IMR-90 (cell line): ENCODE measurements around the gene TFB1M. TPM values are rescaled to one million over a fixed set of nuclear protein-coding genes. Genes with fewer than 3 reads are reported as not detected.

Experiments used
- ATAC-seq: fragments of 200-7000 bp; cut with Tn5 transposase; 2 replicates; pipeline ENCODE4 v1.9.1; 2020; ENCODE audit warnings: low read depth, mild to moderate bottlenecking, moderate library complexity
- BruUV-seq: library from RNA; stranded (reverse); fragments of 400-500 nt; replicated peaks from 2 replicates; lab custom pipeline; 2021; lab: Mats Ljungman, UMichigan
- CTCF ChIA-PET: fragments of 300-600 bp; formaldehyde crosslinking; extraction: SDS; loops from one replicate; lab custom pipeline; 2021; ENCODE audit warnings: antibody characterized with exemption; lab: Yijun Ruan, JAX
- POLR2A ChIA-PET: fragments of 300-600 bp; sonication (Branson Sonifier 250); formaldehyde crosslinking; loops from one replicate; lab custom pipeline; 2022; ENCODE audit warnings: antibody characterized with exemption; ENCODE audit not compliant: unreplicated experiment; lab: Charles Lee
- DNase-seq: peaks from one replicate; pipeline ENCODE4 v3.0.0; 2013
- H2AFZ ChIP-seq: replicated peaks from 2 replicates; pipeline ENCODE3; 2013; ENCODE audit warnings: low read length, mild to moderate bottlenecking; ENCODE audit not compliant: poor library complexity
- H2AK5ac ChIP-seq: 2 replicates; pipeline ENCODE4 v1.6.1; 2013; ENCODE audit warnings: low read depth, low read length, inconsistent platforms
- H2AK9ac ChIP-seq: replicated peaks from 2 replicates; pipeline ENCODE3; 2013; ENCODE audit warnings: mild to moderate bottlenecking, low read depth, low read length, moderate library complexity; ENCODE audit not compliant: poor library complexity
- H2BK120ac ChIP-seq: 2 replicates; pipeline ENCODE4 v1.6.1; 2013; ENCODE audit warnings: low read depth, low read length, inconsistent platforms
- H2BK15ac ChIP-seq: 3 replicates; pipeline ENCODE4 v1.6.1; 2013; ENCODE audit warnings: low read depth, low read length, inconsistent platforms
- H2BK20ac ChIP-seq: 2 replicates; pipeline ENCODE4 v1.6.1; 2013; ENCODE audit warnings: low read depth, mild to moderate bottlenecking, inconsistent platforms, low read length, moderate library complexity
- H2BK5ac ChIP-seq: 2 replicates; pipeline ENCODE4 v1.6.1; 2013; ENCODE audit warnings: mild to moderate bottlenecking, low read depth, low read length, inconsistent platforms; ENCODE audit not compliant: poor library complexity, severe bottlenecking
- H3K14ac ChIP-seq: replicated peaks from 2 replicates; pipeline ENCODE4 v1.6.1; 2013; ENCODE audit warnings: low read depth, low read length, inconsistent platforms
- H3K18ac ChIP-seq: 2 replicates; pipeline ENCODE4 v1.6.1; 2013; ENCODE audit warnings: low read depth, low read length, control low read depth
- H3K23ac ChIP-seq: 2 replicates; pipeline ENCODE4 v1.6.1; 2013; ENCODE audit warnings: low read depth, low read length, inconsistent platforms
- H3K27ac ChIP-seq: 2 replicates; pipeline ENCODE4 v1.5.1; 2013; ENCODE audit warnings: mild to moderate bottlenecking, control low read depth, low read length; ENCODE audit not compliant: insufficient read depth
- H3K27me3 ChIP-seq: 2 replicates; pipeline ENCODE4 v1.6.1; 2013; ENCODE audit warnings: low read length; ENCODE audit not compliant: control insufficient read depth, insufficient read depth
- H3K36me3 ChIP-seq: 2 replicates; pipeline ENCODE4 v1.6.1; 2013; ENCODE audit warnings: low read length, mixed read lengths; ENCODE audit not compliant: control insufficient read depth, insufficient read depth
- H3K4ac ChIP-seq: 2 replicates; pipeline ENCODE4 v1.6.1; 2013; ENCODE audit warnings: low read depth, low read length, inconsistent platforms
- H3K4me1 ChIP-seq: 2 replicates; pipeline ENCODE4 v1.6.1; 2013; ENCODE audit warnings: low read length, mixed read lengths; ENCODE audit not compliant: control insufficient read depth, insufficient read depth
- H3K4me2 ChIP-seq: 2 replicates; pipeline ENCODE4 v1.6.1; 2013; ENCODE audit warnings: low read depth, mild to moderate bottlenecking, control low read depth, low read length, moderate library complexity
- H3K4me3 ChIP-seq: 2 replicates; pipeline ENCODE4 v1.5.1; 2013; ENCODE audit warnings: low read depth, mild to moderate bottlenecking, control low read depth, low read length, moderate library complexity; ENCODE audit not compliant: insufficient read depth
- H3K56ac ChIP-seq: 2 replicates; pipeline ENCODE4 v1.6.1; 2013; ENCODE audit warnings: low read length, inconsistent platforms; ENCODE audit not compliant: insufficient read depth; ENCODE audit errors: extremely low read depth
- H3K79me1 ChIP-seq, 2 experiments: 2 replicates each; pipeline ENCODE4 v1.6.1; 2013; ENCODE audit warnings: low read length in 2 of 2, inconsistent platforms in 1 of 2, low read depth in 1 of 2
- H3K9ac ChIP-seq: 2 replicates; pipeline ENCODE4 v1.6.1; 2013; ENCODE audit warnings: low read depth, low read length, control low read depth
- H3K9me1 ChIP-seq: 2 replicates; pipeline ENCODE4 v1.6.1; 2013; ENCODE audit warnings: low read length, inconsistent platforms; ENCODE audit not compliant: insufficient read depth
- H3K9me3 ChIP-seq: 2 replicates; pipeline ENCODE4 v1.6.1; 2013; ENCODE audit warnings: low read length; ENCODE audit not compliant: control insufficient read depth, insufficient read depth
- H4K20me1 ChIP-seq: 2 replicates; pipeline ENCODE4 v1.6.1; 2013; ENCODE audit warnings: low read length, inconsistent platforms; ENCODE audit not compliant: insufficient read depth
- H4K5ac ChIP-seq: 2 replicates; pipeline ENCODE4 v1.6.1; 2013; ENCODE audit warnings: mild to moderate bottlenecking, low read depth, low read length, control low read depth
- H4K8ac ChIP-seq, 2 experiments: 2 replicates each; pipeline ENCODE4 v1.6.1; 2013; ENCODE audit warnings: low read depth in 2 of 2, low read length in 2 of 2, control low read depth in 1 of 2, inconsistent platforms in 1 of 2
- H4K91ac ChIP-seq: 2 replicates; pipeline ENCODE4 v1.6.1; 2013; ENCODE audit warnings: low read depth, low read length, inconsistent platforms; ENCODE audit not compliant: insufficient read depth
- CEBPB ChIP-seq: IDR thresholded peaks from 2 replicates; pipeline ENCODE4 v1.6.1; 2012; ENCODE audit warnings: low read depth, low read length, improper control_type of control experiment
- CHD1 ChIP-seq: IDR thresholded peaks from 2 replicates; pipeline ENCODE4 v1.6.1; 2012; ENCODE audit warnings: low read depth, low read length, improper control_type of control experiment
- MAFK ChIP-seq: IDR thresholded peaks from 2 replicates; pipeline ENCODE4 v1.6.1; 2012; ENCODE audit warnings: low read depth, low read length, improper control_type of control experiment
- NFE2L2 ChIP-seq: fragments of 150-350 bp; IDR thresholded peaks from 2 replicates; pipeline ENCODE4 v1.6.1; 2016; ENCODE audit warnings: low read depth, mild to moderate bottlenecking, low read length
- RAD21 ChIP-seq: IDR thresholded peaks from 2 replicates; pipeline ENCODE4 v1.6.1; 2012; ENCODE audit warnings: low read length, improper control_type of control experiment
- WGBS, 2 experiments: methylation state at CpG; one replicate each; pipeline versions ENCODE4 v1.1.5 to v1.1.7; 2013; ENCODE audit warnings: missing lambda C conversion rate in 2 of 2; ENCODE audit not compliant: insufficient read length in 1 of 2; ENCODE audit errors: extremely low coverage in 2 of 2; 5-methylcytosine and 5-hydroxymethylcytosine counted together
- dilution Hi-C: fragments of 300-500 bp; cut with HindIII; formaldehyde crosslinking; loops from one replicate; pipeline ENCODE4 v1.14.3; 2018; ENCODE audit warnings: low sequenced_read_pairs; ENCODE audit not compliant: unreplicated experiment
- in situ Hi-C: fragments of 300-500 bp; cut with MboI; formaldehyde crosslinking; loops from 3 replicates; pipeline ENCODE4 v1.14.3; 2019; ENCODE audit warnings: low sequenced_read_pairs, inconsistent platforms, mixed read lengths
- intact Hi-C: fragments of 100-400 bp; cut with micrococcal nuclease; formaldehyde crosslinking; loops from 2 replicates; pipeline ENCODE4 v1.10.0; 2022
- polyA plus RNA-seq, 3 experiments: library from polyadenylated mRNA; depleted of rRNA; stranded (reverse); fragments of >200 nt; gene quantifications; 2 replicates each; pipeline ENCODE4 v1.2.3, GENCODE V29; 2012; ENCODE audit warnings: low replicate concordance in 1 of 3
- total RNA-seq: library from RNA; depleted of rRNA; stranded (reverse); fragments of >200 nt; gene quantifications from 2 replicates; pipeline ENCODE4 v1.2.3, GENCODE V29; 2012
- TF ChIP-seq, protein P1 (sequence below): conservative IDR thresholded peaks from 2 replicates; pipeline ENCODE4 v1.5.1; 2012; ENCODE audit warnings: mild to moderate bottlenecking, low read depth, low read length, improper control_type of control experiment

TFB1M gene
- total and polyA plus RNA-seq, 2 of the 4 experiments (the other 2 are of a cell fraction): 18.1 to 22.4 TPM

DNA sequence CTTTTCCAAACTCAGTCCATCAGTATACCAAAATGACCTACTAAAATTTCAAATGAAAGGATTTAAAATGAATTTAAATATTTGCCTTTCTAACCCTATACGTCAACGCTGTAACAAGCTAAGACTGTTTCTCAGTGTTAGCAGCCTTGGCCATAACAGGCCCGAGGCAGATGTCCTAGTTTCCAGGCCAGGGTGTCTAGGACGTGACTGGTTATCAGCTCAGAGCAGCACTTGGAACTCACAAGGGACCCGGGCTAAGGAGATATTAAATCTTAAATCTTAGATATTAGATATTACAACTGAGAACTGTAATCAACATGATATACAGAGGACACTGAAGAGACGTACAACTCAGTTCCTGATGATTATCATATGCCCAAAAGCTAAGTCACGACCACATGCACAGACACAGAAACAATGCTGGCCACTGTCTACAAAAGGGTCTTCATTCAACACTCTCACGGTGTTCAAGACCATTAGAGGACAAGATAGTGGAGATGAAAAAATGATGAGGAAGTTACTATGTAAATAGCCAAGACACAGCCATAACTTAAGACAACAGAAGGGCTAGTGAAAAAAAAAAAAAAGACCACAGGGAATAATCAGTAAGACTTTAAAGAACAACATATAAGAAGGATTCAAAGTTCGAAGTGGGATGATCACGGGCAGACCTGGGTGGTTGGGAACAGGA lies 50.8 kb downstream of the TFB1M start, which contains the start of gene CLDN20:
CLDN20 (plus strand) TSS at position 641 of the 691 bp plus-strand sequence. CDS start 11,707 bp downstream, outside the sequence.
- dilution Hi-C loops (no loop called here), intact Hi-C loops (no loop called here), in situ Hi-C loops (no loop called here)
- no peak within 1 kb of the TSS for H3K4me3 ChIP-seq
- TF ChIP-seq RAD21 (no peak), MAFK (no peak), NFE2L2 (no peak), CHD1 (no peak), CEBPB (no peak)
- TF ChIP-seq, protein P1, sequence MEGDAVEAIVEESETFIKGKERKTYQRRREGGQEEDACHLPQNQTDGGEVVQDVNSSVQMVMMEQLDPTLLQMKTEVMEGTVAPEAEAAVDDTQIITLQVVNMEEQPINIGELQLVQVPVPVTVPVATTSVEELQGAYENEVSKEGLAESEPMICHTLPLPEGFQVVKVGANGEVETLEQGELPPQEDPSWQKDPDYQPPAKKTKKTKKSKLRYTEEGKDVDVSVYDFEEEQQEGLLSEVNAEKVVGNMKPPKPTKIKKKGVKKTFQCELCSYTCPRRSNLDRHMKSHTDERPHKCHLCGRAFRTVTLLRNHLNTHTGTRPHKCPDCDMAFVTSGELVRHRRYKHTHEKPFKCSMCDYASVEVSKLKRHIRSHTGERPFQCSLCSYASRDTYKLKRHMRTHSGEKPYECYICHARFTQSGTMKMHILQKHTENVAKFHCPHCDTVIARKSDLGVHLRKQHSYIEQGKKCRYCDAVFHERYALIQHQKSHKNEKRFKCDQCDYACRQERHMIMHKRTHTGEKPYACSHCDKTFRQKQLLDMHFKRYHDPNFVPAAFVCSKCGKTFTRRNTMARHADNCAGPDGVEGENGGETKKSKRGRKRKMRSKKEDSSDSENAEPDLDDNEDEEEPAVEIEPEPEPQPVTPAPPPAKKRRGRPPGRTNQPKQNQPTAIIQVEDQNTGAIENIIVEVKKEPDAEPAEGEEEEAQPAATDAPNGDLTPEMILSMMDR: no peak
- no peak within 1 kb of the TSS for H2BK5ac ChIP-seq
- H4K8ac ChIP-seq: peak within 1 kb of the TSS in 1 of 2 experiments; percentile 39; a peak in 1 of 4 replicates
- no peak within 1 kb of the TSS for H2BK20ac ChIP-seq
- H3K79me1 ChIP-seq: peaks cover 5 to 32% of the 10 kb centered on the region in 2 experiments
- H3K18ac ChIP-seq: no peak within 1 kb of the TSS
- no peak for DNase-seq
- H3K4ac ChIP-seq: 0 out of 2 replicates have a peak within 1 kb of the TSS, but pooled peaks have one; percentile 40
- peaks cover 15% of the 10 kb centered on the region for H3K36me3 ChIP-seq
- H3K27ac ChIP-seq: no peak within 1 kb of the TSS
- no peak for ATAC-seq
- H3K4me2 ChIP-seq: no peak within 1 kb of the TSS
- H3K27me3 ChIP-seq: no peaks in the 10 kb centered on the region
- H2BK15ac ChIP-seq: no peak within 1 kb of the TSS
- POLR2A ChIA-PET: no interaction called here
- no peak within 1 kb of the TSS for H2AK5ac ChIP-seq
- H3K4me1 ChIP-seq: no peaks in the 10 kb centered on the region; the same call in 1 of the 2 replicates
- H4K91ac ChIP-seq: no peak within 1 kb of the TSS
- no peak within 1 kb of the TSS for H3K9ac ChIP-seq
- no TSS peak for BruUV-seq
- no peak within 1 kb of the TSS for H4K5ac ChIP-seq
- H2AFZ ChIP-seq: no peak within 1 kb of the TSS
- no peak within 1 kb of the TSS for H3K56ac ChIP-seq
- WGBS, 2 experiments: 100% methylated on average over 2 of the region's 10 CpGs; no CpG with 5 or more reads in 1 of the 2 experiments
- CTCF ChIA-PET: interaction anchor here (0.7 kb wide), 1 partner anchor 183 kb away, joined by 3 read pairs; no protein-coding TSS in a partner anchor
- H2BK120ac ChIP-seq: no peak within 1 kb of the TSS
- no peaks in the 10 kb centered on the region for H4K20me1 ChIP-seq
- H3K23ac ChIP-seq: 0 out of 2 replicates have a peak within 1 kb of the TSS, but pooled peaks have one; percentile 34
- 0 out of 2 replicates have a peak within 1 kb of the TSS, but pooled peaks have one; percentile 28 for H3K14ac ChIP-seq
- H2AK9ac ChIP-seq: no peak within 1 kb of the TSS
- no peaks in the 10 kb centered on the region for H3K9me3 ChIP-seq
- peaks cover 15% of the 10 kb centered on the region for H3K9me1 ChIP-seq
